Measurements from ENCODE around the gene NDUFAF8.
A peak's percentile ranks its signal among the peaks of the same experiment; 100 is the strongest.

Gene NDUFAF8

DNA sequence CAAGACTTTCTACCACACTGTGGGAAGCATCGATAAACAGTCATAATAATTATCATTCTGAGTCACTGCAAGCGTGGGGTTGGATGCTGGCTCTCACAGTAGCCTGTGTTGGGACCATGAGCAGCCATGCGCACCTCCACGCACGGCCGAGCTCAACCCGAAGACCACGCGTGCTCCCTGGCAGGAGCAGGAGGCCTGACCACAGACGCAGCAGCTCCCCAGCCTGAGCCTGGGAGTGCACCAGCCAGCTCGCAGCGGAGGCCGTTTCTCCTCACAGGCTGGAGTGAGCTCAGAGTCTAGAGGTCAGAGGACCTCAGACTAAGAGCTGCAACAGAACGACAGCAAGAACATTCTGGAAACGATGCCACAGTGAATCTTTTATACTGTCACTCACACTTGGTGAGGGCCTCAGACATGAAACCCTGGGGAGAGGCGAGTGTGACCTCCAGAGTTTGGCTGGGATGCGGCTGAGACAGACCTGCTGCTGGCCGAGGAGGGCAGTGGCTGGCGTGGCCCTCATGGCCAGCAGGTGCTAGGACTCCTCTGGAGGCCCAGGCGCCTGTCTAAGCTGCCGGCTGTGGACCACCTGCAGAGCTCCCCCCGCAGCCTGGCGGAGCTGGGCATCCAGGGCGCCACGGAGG lies 6.0 kb downstream of the NDUFAF8 start:
- TF ChIP-seq SIN3A (IDR thresholded peaks at IDR 0.05; ENCODE audit: borderline replicate concordance, insufficient read depth, low read length) = no peak
- TF ChIP-seq POLR2AphosphoS5 (IDR thresholded peaks at IDR 0.05; ENCODE audit: low read depth, low read length) = peak; percentile 2; the same call in 1 of the 2 replicates

DNA sequence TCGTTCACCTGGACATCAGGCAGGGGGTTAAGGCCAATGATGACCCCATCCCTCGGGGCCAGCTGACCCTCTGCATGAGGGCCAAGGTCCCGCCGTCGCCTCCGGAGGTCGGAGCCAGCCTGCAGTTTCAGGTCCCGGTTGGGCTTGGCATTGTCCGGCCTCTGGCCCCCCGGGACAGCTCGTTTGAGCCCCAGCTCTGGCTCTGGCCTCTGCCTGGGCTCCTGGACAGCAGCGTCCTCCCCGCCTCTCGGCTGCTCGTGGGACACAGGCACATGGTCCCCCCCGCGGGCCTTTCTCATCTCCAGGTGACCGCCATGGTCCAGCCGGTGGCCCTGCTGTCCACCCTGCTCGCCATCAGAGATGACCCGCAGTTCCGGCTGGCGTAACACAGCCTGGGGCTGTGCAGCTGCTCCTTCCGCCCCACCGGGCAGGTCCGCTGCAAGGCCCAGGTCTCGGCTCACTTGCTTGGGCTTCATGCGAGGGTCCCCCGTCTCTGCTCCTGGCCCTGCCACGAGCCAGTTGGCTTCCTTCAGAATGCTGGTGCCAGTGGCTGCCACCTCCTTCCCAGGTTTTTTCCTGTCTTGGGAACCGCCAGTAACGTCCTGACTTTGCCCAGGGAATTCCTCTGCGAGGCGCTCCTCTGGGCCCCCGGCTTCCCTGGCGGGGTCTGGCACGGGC lies 6.7 kb downstream of the NDUFAF8 start:
- TF ChIP-seq TAF1 (IDR thresholded peaks at IDR 0.05; ENCODE audit: borderline replicate concordance, insufficient read depth, low read length) = no peak
- 0 out of 2 replicates have a peak, but pooled peaks have one; percentile 5 for TF ChIP-seq POLR2AphosphoS5 (IDR thresholded peaks at IDR 0.05; ENCODE audit: low read depth, low read length)

DNA sequence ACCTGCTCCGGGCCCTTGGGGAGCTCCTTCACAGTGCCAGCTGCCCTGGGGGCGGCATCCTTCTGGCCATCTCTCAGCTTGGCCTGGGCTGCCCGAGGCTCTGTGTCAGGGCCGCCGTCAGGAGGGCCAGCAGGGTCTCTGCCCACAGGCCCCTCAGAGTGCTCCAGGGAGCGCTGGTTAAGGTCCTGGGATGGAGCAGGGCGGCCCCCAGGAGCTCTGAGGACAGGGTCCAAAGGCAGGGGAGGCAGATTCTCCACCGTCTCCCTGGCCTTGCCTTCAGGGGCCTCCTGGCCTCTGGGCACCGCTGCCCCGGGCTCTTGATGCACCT lies 7.2 kb downstream of the NDUFAF8 start:
- TF ChIP-seq FOXP2 (optimal IDR thresholded peaks at IDR 0.05; ENCODE audit: borderline replicate concordance, extremely low read depth, extremely low read length, insufficient read depth) (no peak), SIN3A (IDR thresholded peaks at IDR 0.05; ENCODE audit: borderline replicate concordance, insufficient read depth, low read length) (no peak), TAF1 (IDR thresholded peaks at IDR 0.05; ENCODE audit: borderline replicate concordance, insufficient read depth, low read length) (no peak), POLR2AphosphoS5 (IDR thresholded peaks at IDR 0.05; ENCODE audit: low read depth, low read length) (no peak)
- TF ChIP-seq, protein P1, sequence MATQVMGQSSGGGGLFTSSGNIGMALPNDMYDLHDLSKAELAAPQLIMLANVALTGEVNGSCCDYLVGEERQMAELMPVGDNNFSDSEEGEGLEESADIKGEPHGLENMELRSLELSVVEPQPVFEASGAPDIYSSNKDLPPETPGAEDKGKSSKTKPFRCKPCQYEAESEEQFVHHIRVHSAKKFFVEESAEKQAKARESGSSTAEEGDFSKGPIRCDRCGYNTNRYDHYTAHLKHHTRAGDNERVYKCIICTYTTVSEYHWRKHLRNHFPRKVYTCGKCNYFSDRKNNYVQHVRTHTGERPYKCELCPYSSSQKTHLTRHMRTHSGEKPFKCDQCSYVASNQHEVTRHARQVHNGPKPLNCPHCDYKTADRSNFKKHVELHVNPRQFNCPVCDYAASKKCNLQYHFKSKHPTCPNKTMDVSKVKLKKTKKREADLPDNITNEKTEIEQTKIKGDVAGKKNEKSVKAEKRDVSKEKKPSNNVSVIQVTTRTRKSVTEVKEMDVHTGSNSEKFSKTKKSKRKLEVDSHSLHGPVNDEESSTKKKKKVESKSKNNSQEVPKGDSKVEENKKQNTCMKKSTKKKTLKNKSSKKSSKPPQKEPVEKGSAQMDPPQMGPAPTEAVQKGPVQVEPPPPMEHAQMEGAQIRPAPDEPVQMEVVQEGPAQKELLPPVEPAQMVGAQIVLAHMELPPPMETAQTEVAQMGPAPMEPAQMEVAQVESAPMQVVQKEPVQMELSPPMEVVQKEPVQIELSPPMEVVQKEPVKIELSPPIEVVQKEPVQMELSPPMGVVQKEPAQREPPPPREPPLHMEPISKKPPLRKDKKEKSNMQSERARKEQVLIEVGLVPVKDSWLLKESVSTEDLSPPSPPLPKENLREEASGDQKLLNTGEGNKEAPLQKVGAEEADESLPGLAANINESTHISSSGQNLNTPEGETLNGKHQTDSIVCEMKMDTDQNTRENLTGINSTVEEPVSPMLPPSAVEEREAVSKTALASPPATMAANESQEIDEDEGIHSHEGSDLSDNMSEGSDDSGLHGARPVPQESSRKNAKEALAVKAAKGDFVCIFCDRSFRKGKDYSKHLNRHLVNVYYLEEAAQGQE (IDR thresholded peaks at IDR 0.05; ENCODE audit: insufficient read depth in 1 of 2, low read depth in 2 of 2, low read length in 2 of 2) = no peak

DNA sequence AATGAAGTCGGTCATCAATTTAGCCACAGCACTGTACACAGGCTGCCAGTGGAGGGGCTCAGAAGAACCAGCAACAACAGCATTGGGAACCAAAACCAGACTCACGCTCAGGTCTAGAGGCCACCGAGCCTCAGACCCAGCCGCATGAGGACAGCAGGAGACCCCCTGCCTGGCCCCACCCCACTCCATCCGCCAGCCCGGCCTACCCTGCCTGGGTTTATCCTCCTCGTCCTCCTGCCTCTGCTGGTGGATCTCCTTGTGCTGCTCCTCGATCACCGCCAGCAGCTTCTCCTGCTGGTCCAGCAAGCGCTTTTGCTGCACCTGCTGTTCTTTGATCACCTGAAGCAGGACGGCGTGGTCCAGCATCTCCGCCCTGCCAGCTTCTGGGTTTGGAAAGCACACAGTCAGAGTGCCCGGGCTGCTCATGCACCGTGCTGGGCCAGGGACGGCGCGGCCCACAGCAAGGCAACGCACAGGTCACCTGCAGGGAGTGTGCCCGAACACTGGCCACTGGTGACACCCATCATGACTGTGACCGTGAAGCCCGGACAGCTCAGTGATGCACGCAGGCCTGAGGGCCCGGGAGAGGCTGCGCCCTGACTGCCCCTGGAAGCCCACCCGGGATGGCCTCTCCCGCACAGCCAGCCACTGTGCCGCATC lies 7.7 kb downstream of the NDUFAF8 start:
- TF ChIP-seq FOXP2 (optimal IDR thresholded peaks at IDR 0.05; ENCODE audit: borderline replicate concordance, extremely low read depth, extremely low read length, insufficient read depth) (no peak), TAF1 (IDR thresholded peaks at IDR 0.05; ENCODE audit: borderline replicate concordance, insufficient read depth, low read length) (no peak), POLR2AphosphoS5 (IDR thresholded peaks at IDR 0.05; ENCODE audit: low read depth, low read length) (no peak), SIN3A (IDR thresholded peaks at IDR 0.05; ENCODE audit: borderline replicate concordance, insufficient read depth, low read length) (no peak)
- TF ChIP-seq, protein P1 (IDR thresholded peaks at IDR 0.05; ENCODE audit: insufficient read depth in 1 of 2, low read depth in 2 of 2, low read length in 2 of 2) = no peak

DNA sequence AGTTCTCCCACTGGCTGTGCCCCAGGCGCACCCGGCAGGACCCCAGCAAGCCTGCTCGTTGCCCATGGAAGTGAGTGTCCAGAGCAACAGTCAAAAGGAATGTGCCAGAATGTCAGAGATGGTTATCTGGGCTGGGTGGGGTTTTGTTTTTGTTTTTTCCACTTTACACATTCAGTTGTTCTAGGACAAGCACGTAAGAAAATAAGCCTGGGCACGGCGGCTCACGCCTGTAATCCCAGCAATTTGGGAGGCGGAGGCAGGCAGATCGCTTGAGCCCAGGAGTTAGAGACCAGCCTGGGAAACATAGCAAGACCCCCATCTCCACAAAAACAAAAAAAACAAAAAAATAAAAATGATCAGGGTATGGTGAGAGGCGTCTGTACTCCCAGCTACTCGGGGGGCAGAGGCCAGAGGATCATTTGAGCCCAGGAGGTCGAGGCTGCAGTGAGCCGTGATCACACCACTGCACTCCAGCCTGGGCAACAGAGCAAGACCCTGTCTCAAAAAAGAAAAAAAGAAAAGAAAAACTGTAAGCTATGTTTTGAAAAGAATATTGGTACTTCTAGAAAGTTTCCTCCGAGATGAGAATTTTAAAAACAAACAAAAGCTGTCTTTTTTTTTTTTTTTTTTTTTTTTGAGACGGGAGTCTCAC lies 8.3 kb downstream of the NDUFAF8 start:
- TF ChIP-seq SIN3A (IDR thresholded peaks at IDR 0.05; ENCODE audit: borderline replicate concordance, insufficient read depth, low read length) = no peak
- TF ChIP-seq, protein P1 (IDR thresholded peaks at IDR 0.05; ENCODE audit: insufficient read depth in 1 of 2, low read depth in 2 of 2, low read length in 2 of 2) = no peak
- TF ChIP-seq POLR2AphosphoS5 (IDR thresholded peaks at IDR 0.05; ENCODE audit: low read depth, low read length) = no peak
- no peak for TF ChIP-seq TAF1 (IDR thresholded peaks at IDR 0.05; ENCODE audit: borderline replicate concordance, insufficient read depth, low read length)
- no peak for TF ChIP-seq FOXP2 (optimal IDR thresholded peaks at IDR 0.05; ENCODE audit: borderline replicate concordance, extremely low read depth, extremely low read length, insufficient read depth)
